Skin epidermis (tissue), 12 donors: Measurements from ENCODE around the gene TBC1D7.
A peak's percentile ranks its signal among the peaks of the same experiment; 100 is the strongest.

ENCODE experiments used
- H3K27ac ChIP-seq, 21 experiments: fragments of 200-600 bp; sonication (generic) in 11 of 21; one replicate each; pipeline ENCODE4 v1.5.0; 2020; ENCODE audit warnings: mild to moderate bottlenecking in 3 of 21, inconsistent platforms in 2 of 21, moderate library complexity in 2 of 21
- H3K4me3 ChIP-seq, 7 experiments: fragments of 200-600 bp; sonication (generic) in 2 of 7; one replicate each; pipeline ENCODE4 v1.5.0; 2020; ENCODE audit warnings: inconsistent platforms in 2 of 7, mild to moderate bottlenecking in 2 of 7, moderate library complexity in 1 of 7

The TBC1D7 gene

DNA sequence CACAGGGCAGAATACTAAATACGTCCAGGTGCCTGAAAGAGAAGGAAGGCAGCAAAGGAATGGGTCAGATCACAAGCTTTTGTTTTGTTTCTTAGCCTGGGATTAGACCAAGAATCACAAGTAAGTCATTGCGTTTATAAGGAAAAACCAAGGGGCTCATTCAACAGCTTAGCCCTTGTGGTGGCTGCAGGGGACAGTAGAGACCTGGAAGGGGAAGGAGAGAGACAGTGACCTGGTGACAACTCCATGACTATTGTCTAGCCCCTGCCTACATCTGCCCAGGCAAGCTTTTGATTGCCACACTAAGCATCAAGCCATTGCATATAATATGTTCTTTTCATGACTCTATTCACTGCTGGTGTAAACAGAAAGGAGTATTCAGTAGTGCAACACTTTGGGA, 30.2 kb upstream of the TBC1D7 start:
- no peak overlapping the region for H3K4me3 ChIP-seq
- H3K27ac ChIP-seq = no peak overlapping the region

DNA sequence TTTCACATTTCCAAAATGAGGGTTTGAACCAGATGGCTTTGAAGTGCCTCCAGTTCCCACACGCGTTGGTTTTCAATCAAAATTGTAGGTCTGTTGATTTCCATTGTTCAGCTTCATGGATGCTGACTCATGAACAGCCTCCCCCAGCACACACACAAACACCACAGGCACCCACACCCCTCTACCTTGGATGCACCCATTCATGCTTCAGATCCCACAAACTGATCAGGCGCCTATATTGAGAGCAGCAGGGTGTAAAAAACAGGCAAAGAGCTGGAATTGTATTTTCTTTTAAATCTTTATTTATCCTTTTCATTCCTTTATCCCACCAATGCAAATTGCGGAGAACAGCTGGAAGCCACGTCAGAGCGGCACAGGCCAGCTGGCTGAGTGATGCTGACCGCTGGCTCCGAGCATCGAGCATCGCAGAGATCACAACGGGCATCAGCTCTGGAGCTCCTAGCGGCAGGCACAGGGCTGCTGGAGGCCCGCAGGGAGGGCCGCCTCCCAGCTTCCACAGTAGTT, 29.3 kb upstream of the TBC1D7 start:
- H3K27ac ChIP-seq = no peak overlapping the region
- H3K4me3 ChIP-seq = no peak overlapping the region

DNA sequence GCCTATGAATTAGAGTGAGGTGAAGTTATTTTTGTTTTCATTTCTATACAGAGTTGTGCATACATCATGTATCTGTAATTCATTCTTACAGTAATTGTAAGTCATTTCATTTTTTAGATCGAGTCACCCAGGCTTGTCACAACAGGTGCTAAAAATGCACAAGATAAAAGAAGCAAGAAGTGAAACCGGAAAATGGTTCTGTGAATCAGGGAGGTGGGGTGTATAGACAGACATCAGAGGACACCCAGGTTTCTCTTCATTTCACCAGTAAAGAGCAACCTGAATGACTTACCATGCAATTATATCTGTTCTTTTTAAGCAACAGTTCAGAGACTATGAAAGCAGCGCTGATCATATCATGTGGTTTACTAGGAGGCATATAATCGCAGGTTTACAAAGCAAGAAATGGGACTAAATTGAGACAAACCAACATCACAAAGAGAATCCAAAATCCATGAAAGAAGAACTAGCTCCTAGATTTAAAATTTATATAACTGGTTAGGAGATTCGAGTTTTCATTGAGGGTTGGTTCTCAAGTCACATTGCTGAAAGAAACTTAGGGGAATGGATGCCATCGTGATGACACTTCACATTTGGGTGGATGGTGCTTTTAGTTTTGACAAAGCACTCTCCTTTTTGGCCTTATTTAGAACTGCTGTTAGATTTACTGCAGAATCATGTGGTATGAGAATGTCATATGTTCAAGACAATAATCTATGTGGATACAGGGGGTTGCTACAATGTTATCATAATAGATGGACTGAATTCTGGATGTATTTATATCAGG, 27.9 kb upstream of the TBC1D7 start:
- peak overlapping the region in 11 of 21 experiments; percentile 1 to 79 (median 57) for H3K27ac ChIP-seq
- no peak overlapping the region for H3K4me3 ChIP-seq

GRCh38 chr6:13355043-13355945, 27.0 kb upstream of the TBC1D7 start:
- Histone ChIP-seq H3K4me3 (no peak overlapping the region), H3K27ac (peak overlapping the region in 16 of 21 experiments; percentile 1 to 79 (median 48))

DNA sequence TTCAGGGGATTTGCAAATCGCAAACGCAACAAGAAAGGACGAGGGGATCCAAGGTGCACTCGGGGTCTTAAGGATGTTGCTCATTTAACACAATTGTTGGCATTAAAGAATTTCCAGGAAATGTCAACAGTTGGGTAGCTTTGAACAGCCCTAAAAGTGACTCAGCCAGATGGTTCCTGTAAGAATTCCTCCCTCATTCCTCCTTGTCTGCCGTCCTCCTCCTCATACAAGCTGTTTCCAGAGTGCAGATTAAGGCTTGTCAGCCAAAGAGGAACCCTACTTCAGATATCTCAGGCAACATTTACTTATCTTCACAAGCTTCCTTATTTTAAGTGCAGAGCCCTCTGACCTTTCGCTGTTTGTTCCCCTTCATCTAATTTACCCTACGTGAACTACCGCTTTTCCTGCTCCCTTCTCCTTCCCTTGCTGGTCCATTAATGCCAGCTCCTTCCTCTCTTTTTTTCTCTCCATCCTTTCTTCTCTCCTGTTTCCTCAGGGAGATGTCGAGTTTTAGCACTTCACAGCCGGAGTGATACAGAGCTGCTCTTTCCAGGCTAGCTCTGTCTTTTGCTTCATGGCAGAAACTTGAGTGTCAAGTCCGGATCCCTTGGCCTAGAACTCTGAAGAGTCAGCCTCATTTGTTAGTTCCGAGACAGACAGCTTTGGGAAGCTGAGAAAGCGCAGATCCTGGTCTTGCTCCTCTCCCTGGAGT, 26.1 kb upstream of the TBC1D7 start:
- H3K4me3 ChIP-seq = no peak overlapping the region
- peak overlapping the region in 15 of 21 experiments; percentile 1 to 79 (median 48) for H3K27ac ChIP-seq

DNA sequence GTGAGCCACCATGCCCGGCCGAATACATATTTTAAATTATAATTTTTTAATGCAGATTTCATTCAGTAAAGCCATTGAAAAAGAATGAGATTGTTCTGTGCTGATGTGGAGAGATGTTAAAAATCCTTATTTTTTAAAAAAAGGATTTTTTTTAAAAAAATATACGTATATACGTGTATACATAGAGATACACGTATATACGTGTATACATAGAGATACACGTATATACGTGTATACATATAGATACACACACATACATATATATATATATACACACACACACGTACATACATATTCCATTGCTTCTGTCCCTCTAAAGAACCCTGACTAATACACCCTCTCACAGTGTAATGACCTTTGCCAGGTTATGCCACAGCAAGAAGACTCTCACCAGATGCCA, 23.8 kb upstream of the TBC1D7 start:
- Histone ChIP-seq H3K4me3 (no peak overlapping the region), H3K27ac (no peak overlapping the region)

DNA sequence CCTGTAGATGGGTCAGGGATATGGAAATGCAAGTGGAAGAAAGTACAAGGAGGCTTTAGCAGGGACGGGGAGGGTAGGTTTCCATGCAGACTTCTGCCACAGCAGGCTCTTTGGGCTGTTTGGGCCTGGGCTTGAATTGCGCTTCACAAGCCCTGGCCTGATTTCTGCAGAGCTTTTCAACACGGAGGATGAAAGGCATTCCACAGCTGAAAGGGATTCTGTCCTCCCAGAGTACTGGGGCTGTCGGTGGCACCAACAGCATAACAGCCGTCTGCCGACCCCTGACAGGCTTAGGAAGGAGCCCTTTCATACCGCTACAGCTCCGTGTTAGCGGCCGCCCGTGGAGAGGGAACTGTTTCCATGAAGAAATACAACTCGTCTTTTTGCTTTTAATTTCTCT, 22.9 kb upstream of the TBC1D7 start:
- Histone ChIP-seq H3K27ac (no peak overlapping the region), H3K4me3 (no peak overlapping the region)

DNA sequence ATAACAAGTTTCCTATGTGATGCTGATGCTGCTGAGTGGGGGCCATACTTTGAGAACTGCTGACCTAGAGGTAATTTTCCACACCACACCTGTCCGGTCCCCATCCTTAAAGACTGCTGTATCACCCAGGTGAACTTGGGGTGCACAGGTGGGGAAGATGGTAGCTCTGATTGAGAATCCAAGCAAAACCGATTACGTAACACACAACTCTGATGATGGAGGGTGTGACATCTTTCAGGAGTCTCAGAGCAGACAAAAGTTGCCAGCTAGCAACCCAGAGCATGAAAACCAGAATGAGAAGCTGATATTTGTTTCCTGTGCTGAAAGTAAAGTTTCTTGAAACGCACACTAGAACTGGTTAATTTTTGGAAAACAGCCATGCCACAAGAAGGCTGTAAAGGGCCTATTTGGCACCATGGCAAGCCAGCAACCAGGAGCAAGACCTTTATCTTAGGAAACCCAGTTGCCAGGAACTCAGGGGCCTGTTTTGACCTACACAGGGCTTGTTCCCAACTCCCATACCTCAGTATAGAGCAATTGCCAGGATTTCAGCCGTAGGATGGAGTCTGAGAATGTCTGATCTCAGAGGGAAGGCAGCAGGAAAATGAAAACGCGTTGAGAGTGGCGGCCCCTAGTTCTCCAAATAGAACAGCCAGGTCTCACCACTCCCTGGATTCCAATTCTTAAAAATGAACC, 21.6 kb upstream of the TBC1D7 start:
- no peak overlapping the region for H3K27ac ChIP-seq
- H3K4me3 ChIP-seq = no peak overlapping the region

DNA sequence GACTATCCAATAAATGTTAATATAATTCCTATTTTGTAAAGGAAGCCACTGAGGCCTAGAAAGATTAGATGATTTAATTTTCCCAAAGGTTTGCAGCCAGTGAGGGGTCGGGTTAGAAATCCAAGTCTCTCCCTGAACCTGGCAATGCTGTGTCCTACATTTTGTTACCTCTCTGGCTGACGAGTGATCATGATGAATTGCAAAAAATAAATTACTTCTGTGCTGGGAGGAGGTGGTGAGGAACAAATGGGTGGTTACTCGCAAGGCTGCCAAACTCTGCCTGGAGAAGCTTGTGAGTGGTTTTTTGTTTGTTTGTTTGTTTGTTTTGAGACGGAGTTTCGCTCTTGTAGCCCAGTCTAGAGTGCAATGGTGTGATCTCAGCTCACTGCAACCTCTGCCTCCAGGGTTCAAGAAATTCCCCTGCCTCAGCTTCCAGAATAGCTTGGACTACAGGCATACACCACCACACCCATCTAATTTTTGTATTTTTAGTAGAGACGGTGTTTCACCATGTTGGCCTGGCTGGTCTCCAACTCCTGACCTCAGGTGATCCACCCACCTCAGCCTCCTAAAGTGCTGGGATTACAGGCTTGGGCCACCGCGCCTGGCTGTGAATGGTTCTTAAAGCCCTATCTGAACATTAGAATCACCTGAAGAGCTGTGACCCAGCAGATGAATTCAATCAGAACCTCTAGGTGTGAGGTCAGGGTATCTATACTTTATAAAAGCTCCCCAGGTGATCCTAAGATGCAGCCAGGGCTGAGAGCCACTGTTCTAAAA, 20.2 kb upstream of the TBC1D7 start:
- Histone ChIP-seq H3K4me3 (no peak overlapping the region), H3K27ac (no peak overlapping the region)

- no peak overlapping the region for H3K4me3 ChIP-seq
- no peak overlapping the region for H3K27ac ChIP-seq
These were observed 17.9 kb upstream of the TBC1D7 start for GRCh38 chr6:13346245-13346644.

- Histone ChIP-seq H3K27ac (no peak overlapping the region), H3K4me3 (no peak overlapping the region)
These were observed 14.2 kb upstream of the TBC1D7 start for GRCh38 chr6:13342414-13343019.

- H3K27ac ChIP-seq = no peak overlapping the region
- no peak overlapping the region for H3K4me3 ChIP-seq
These were observed 11.7 kb upstream of the TBC1D7 start for GRCh38 chr6:13339863-13340630.

- Histone ChIP-seq H3K4me3 (no peak overlapping the region), H3K27ac (peak overlapping the region in 3 of 21 experiments; percentile 0 to 36 (median 16))
These were observed 9.7 kb upstream of the TBC1D7 start for GRCh38 chr6:13338038-13338437.

- H3K4me3 ChIP-seq = no peak overlapping the region
These were observed 8.2 kb upstream of the TBC1D7 start for GRCh38 chr6:13336553-13336952.

DNA sequence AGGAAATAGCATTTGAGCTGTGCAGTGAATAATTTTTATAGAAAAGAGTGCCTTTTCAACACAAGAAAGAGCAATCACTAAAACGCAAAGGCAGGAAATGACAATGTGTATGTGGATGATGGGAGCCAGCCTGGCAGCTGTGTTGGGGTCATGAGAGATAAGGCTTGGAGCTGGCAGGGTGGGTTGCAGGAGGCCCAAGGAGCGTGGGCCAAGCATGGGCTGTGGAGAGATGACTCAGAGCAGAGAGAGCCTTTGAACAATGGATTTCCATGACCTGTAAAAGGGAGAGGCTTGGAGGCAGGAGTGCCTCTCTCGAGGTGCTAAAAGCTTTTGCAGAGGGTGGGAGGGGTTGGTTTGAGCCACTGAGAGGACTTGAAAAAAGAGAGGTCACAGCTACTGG, 6.6 kb upstream of the TBC1D7 start:
- H3K4me3 ChIP-seq = no peak overlapping the region
- no peak overlapping the region for H3K27ac ChIP-seq

More at GRCh38 chr6:13336553-13336952, 8.2 kb upstream of the TBC1D7 start:
- no peak overlapping the region for H3K27ac ChIP-seq

DNA sequence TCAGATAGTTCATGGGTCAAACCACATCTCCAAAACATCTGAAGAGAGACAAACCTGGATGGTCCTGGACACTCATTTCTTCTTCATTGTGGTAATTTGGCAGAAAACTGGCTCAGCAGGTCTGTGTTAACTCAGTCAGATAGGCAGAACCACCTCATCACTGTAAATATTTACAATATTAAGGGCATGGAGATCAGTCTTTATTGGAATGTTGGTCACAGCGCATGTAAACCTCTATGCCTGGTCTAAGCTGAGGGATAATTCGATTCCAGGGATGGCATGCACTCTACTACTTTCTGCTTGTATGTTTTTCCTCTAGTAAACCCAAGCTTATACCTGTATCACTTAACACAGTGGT, 4.0 kb upstream of the TBC1D7 start:
- Histone ChIP-seq H3K27ac (no peak overlapping the region), H3K4me3 (no peak overlapping the region)

DNA sequence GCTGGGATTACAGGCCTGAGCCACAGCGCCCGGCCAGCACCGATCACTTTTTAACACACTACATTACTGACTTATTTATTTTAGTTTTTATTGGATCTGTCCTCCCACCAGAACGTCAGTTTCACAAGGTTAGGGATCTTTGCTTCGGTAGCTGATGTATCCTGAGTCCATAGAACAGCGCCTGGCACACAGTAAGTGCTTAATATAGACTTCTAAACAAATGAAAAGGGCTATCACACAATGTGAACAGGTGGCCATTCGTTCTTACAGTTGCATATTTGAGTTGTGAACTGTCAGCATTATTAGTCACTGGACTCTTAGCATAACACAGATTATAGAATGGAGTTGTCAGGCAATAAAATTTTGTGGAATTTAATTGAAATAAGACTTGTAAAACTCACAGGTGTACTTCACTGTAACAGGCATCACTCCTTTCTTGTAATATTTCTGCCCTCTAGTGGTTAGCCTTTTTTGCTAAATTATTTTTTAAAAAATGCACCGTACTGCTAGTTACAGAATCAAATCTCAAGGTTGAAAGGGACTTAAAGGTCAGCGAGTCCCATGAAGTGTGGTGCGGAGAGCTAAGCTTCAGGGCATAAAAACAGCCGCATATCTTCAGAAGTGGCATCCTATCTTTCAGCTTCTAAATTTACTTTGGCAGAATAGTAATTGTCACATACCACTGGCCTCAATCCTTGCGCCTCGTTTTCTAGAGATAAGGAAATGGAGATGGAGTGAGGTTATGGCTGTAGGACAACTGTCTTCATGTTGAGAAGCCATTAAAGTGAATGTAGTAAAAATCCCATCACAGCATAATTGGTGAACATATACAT, 3.4 kb upstream of the TBC1D7 start:
- no peak overlapping the region for H3K4me3 ChIP-seq
- no peak overlapping the region for H3K27ac ChIP-seq
